Dermis blood vessel endothelial cell (primary cell): ENCODE measurements around the gene TARBP2. TPM values are rescaled to one million over a fixed set of nuclear protein-coding genes. Genes with fewer than 3 reads are reported as not detected.

Source experiments
- DNase-seq: peaks from one replicate; pipeline ENCODE4 v3.0.0; 2010
- total RNA-seq: library from RNA; depleted of rRNA; stranded (reverse); fragments of >200 nt; gene quantifications from 2 replicates; pipeline ENCODE4 v1.2.3, GENCODE V29; 2014

The TARBP2 gene
- total RNA-seq, 1 donor from 2014 or later: 48.3 TPM

DNA sequence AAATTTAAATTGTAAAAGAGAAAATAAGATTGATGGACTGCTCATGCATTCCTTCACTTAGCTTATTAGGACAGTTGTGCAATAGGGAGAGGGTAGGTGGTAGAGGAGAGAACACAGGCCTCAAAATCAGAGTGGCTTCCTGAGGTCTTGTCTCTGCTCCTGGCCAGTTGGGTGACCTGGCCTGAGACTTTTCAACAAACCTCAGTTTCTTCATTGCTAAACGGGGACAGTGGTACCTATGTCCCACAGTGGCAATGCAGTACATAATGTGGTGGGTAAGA, 4.4 kb upstream of the TARBP2 start:
- DNase-seq: no peak

DNA sequence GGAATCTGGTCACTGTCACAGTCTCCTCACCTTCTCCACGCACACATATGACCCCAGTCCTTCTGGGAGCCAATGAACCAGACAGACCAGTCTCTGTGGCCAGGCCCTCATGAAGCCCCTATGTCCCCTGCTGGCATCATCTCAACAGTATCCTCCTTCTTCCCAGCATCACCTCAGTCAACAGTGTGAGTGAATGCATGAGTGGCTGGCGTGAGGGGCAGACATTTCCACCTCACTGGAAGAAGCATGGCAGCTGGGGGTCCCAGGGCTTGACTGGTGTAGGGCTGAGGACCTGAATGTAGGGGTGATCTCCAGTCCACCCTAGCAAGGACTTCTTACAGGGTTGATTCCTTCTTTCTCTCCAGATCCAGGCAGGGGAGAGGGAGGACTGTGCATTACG, 3.6 kb upstream of the TARBP2 start:
- no peak for DNase-seq

DNA sequence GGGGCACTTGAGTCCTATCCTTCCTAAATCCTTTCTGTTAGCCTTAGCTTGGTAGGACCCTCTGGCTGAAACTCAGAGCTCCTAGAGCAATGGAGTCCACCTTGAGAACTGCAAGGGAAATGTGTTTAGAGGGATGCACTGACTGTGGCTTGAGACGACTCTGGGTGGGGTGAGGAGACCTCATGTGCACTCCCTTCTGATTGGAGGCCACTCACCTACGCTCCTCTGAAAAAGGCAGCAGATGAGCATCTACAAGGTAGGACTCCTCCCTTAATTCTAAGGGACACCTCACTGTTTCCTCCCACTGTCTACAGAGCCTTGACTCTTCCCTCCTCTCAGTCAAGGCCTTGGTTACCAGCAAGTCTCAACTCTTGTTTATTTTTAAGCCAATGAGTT, 2.9 kb upstream of the TARBP2 start:
- no peak for DNase-seq

DNA sequence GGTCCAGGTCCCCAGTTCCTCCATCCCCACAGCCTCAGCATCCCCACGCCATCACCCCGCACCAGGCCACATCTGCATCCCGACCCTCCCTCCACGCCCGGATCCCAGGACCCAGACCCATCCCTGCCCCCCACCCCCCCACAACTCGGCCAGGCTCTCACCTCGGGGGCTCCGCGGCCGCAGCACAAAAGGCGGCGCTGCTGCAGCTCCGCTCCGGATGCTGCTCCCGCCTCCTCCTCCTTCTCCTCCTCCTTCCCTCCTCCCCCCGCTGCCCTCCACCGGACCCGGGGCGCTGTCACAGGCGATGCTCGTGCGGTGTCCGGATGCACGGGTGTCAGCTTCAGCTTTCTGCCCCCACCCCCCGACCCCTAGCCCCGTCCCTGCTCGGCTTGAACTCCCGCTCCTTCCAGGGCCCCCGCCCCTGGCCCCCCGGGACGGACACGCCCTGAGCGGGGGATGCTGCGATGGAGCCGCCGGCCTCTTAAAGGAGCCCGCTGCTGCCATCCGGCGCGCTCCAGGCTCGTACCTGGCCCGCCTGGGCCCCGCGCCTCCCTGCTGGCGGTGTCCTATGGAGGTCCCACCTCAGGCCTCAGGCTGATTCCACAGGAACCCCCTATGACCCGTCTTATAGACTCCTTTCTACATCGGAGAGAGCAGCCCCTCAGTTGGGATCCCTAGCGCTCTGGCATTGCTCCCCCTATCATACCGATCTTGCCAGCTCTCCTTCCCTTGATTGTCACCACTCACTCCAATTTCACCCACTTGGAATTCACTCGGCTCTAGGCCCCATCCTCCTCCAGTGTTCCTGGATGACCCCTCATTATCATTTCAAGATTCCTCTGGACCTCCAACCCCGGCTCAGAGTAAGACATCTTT, 1.6 kb upstream of the TARBP2 start, which contains the start of gene MAP3K12:
TSS of gene MAP3K12 (minus strand) at position 193 of the 876 bp plus-strand sequence. CDS start 12,067 bp downstream, outside the sequence.
- peak; percentile 40 for DNase-seq

DNA sequence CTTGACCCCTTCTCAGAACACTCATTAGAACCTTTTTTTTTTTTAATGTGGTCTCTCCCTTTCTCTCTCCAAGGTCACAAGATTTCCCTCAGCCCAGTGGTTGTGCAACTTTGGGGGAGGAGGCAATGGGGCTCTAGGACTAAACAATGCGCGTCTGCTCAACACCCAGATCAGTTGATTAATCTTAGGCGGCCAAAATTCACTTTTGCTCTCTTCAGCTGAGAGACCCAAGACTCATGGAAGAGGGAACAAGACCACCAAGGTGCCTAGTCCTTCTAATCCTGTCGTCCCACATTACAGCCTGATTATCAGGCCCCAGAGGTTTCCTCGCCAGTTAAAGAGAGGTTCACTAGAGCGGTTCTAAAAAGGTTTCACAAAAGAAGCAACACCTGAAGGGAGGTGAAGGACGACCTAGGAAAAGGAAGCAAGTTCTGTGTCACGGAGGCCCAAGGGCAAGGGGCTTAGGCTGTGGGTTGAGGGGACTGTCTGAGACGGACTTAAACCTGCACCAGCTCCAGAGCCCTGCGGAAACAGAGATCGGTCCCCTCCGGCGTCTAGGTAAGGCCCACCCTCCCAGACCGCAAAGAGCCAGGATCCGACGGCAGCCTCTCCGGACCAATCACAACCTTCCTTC, 824 bp upstream of the TARBP2 start:
- peak; percentile 34 for DNase-seq

DNA sequence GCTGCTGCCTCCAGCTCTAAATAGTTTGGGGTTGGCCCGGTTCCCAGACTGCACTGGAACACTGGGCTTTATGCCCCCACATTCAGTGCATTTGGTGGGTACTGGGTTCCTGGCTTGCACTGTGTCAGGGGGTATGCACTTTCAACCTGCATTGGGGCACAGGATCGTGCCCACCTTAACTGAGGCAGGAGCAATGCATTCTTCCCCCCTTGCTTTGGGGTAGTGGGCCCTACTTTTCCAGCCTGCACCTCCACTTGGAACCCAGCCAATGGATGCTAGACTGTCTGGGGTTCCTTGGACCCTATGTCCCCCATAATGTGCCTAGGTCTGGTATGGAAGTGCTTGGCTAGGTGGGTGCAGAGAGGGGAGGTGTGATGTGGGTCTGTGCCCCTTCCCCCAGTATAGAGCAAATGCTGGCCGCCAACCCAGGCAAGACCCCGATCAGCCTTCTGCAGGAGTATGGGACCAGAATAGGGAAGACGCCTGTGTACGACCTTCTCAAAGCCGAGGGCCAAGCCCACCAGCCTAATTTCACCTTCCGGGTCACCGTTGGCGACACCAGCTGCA, 615 bp downstream of the TARBP2 start:
- DNase-seq: no peak

DNA sequence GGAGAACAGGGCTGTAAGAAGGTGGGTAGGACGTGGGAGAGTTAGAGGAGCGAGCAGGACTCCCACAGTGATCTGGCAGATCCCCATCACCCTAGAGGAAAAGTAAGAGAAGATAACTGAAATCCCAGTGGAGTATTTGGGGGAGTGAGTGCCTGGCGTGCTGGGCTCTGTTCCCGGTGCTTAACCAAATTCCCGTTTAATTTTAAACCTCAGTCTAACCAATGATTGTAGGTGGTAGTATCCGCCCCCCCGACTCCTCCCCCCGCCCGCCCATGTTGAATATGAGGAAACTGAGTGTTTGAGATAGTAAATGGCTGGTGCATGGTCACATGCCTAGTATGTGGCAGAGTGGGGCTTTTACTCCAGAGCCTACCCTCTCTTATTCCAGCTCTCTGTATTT, 1.2 kb downstream of the TARBP2 start:
- DNase-seq: no peak

DNA sequence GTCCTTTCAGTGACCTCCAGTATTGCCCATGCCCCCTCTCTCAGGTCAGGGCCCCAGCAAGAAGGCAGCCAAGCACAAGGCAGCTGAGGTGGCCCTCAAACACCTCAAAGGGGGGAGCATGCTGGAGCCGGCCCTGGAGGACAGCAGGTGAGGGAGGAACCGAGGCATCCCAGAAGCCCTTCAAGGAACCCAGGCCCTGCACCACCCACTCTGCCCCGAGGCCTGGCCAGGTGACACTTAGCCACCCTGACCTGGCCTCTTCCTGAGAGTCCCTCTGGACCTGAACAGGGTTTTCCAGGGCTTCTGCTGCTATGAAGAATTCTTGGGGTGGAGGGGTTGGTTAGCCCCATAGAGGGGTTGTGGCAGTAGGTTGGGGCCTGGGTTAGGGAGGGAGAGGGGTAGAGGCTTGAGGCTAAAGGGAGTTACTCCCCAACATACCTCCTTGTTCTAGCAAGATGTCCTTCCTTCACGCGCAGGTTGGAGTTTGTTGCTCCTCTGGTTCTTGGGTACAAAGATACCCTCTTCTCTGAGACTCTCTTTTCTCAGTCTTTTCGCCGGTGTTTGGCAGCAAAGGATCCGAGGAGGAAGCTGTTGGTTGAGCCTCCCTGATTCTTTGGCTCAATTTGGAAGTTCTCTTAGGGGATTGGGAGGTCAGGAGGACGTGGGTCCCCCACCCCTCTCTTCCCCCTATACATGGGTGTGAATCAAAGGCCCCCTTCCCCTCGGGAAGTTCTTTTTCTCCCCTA, 2.1 kb downstream of the TARBP2 start:
- no peak for DNase-seq

DNA sequence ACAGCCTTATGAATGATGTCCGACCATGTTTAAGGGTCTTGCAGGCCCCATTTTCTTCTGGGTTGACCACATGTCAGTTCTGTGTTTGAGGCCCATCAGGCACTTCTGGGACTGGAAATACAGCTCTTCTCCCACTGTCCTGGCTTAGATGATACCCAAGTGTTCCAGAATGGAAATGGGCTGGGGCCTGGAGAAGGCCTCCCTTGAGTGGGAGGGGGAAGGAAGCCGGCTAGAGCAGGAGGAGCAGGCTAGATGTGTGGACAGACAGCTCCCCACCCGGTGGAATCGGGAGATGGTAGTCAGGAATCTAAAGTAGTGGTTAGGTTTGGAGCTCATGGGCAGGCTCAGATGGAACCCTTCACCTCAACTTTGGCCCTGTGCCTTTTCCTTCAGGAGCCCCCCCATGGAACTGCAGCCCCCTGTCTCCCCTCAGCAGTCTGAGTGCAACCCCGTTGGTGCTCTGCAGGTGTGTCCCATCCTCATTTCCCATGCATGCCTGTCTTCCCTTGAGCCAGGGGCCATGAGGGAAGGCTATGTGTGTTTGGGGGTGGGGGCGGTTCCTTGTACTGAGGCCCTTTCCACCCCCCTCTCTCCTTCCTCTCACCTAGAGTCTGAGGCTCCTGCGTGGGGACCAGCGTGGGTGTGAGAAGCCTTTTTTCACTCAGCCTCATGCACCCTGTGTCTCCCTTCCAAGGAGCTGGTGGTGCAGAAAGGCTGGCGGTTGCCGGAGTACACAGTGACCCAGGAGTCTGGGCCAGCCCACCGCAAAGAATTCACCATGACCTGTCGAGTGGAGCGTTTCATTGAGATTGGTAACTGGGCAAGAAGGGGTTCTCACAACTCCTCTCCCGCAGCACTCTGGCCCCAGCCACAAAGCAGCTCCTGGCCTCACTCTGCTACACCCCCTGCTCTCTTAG, 3.2 kb downstream of the TARBP2 start:
- DNase-seq: no peak

DNA sequence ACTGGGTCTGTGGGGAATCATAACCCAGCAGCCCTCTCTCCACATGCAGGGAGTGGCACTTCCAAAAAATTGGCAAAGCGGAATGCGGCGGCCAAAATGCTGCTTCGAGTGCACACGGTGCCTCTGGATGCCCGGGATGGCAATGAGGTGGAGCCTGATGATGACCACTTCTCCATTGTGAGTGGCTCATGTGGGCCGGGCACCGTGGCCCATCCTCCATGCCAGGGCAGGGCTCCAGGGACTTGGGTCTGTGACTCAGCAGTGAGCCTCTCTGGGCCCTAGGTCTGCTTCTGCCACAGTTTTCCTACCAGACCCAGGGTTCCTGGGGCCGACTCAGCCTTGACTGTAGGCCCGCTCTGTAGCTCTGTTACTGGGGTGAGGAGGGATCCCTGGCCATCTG, 4.0 kb downstream of the TARBP2 start:
- no peak for DNase-seq

DNA sequence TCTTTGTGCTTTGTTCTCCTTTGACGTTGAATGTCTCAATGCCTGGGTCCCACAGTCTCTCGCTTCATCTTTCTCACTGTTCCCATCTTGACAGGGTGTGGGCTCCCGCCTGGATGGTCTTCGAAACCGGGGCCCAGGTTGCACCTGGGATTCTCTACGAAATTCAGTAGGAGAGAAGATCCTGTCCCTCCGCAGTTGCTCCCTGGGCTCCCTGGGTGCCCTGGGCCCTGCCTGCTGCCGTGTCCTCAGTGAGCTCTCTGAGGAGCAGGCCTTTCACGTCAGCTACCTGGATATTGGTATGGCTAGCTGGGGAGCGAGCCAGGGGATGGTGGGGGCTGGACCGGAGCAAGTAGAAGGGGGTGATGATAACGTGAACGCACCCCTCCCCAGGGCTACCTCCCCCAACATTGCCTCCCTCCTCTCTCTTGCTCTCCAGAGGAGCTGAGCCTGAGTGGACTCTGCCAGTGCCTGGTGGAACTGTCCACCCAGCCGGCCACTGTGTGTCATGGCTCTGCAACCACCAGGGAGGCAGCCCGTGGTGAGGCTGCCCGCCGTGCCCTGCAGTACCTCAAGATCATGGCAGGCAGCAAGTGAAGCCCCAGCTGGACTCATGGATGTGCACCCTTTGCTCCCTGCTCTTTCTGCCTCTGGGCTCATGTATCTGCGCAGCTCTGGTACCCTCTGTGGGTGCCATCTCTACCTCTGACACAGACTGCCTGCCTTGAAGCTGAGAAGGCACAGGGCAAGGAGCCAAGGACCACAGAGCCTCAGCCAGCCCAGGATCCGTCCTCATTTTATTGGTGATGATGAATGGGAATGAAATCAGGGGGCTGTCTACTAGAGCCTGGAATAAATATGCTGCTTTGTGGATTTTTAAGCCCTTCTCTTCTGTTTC, 4.7 kb downstream of the TARBP2 start:
- DNase-seq: no peak

DNA sequence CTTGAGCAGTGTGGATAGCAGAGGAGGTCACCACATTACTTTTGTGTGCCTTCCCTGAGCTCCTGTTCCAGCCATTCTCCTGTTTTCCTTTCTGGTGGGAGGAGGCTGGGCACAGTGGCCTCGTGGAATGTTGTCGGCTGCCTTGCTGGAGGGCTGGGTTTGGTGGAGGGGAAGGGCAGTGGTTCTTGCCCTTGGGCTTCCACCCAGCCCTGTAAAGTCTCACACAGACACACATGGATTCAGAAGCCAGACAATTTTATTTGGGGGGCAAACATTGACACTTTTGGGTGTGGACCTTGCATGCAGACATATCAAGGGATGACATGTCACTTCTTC, 5.3 kb downstream of the TARBP2 start:
- no peak for DNase-seq

DNA sequence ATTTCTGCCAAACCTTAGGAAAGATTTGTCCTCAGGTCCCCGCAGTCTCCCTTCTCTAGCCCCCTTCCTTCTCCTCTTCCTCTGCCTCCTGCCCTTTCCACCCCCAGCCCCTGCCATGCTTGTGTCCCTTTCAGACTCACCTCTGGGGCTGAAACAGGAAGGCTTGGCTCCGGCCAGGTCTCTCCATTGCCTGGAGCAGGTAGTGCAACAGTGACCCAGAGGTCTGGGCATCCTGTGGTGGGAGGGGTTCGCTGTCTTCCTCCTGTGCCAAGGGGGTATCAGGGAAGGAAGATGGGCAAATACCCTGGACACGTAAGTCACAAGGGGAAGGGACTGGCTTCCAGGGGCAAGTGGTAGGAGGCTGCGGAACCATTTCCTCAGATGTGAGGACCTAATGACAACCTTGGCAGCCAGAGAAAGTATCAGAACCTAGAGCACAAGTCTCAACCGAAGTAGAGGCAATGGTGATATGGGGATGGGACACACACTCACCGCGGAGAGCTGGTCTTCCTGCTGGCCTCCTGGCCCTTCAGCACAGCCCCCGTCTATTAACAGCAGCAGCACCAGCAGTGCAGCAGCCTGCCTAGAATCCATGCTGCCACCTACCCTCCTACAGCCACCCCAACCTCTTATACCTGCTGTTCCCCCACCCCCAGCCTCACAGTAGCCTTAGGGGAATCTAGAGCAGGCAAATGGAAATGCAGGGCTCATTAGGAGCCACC, 6.0 kb downstream of the TARBP2 start, which contains the start of gene NPFF:
TSS of gene NPFF (minus strand) at position 604 of the 722 bp plus-strand sequence. CDS start at position 594, 10 bp downstream.
- DNase-seq: no peak

DNA sequence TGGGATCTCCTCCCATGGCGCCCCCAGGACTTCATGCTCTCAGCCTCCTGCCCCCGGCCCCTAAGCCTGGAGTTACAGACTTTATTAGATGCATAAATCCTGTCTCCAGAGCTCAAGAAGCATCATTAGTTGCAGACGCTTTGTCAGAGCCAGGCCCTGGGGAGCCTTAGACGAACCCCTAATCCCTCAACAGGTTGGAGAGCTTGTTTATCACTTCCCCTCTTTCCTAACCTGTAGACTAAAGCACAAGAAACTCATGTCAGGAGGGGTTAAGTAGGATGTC, 6.5 kb downstream of the TARBP2 start:
- DNase-seq: no peak

DNA sequence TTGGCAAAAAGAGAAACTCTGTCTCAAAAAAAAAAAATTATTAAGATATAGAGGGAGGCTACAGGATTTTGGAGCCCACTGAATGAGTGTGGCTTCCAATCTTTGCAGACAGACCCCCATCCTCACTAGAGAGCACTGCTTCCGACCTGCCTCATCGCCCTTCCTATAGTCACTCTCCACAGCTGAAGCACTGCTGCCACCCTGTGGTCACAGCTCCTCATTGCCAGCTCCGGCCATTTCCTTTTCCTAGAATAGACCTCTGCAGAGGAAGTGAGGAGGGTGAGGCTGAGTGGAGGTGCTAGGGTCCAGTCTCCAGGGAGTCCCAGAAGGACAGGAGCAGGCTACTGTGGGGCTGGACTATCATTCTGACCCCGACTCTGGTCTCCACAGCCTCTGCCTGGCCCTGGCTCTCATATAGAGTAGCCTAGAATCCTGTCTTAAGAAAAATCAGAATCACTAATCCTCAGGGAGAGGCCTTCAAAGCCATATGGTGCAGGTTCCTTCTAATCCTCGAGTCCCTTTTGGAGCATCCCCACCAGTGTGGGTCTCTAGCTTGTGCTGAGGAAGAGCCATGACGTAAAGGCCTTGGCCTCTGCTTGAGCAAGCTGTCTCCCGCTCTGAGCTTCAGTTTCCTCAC, 7.6 kb downstream of the TARBP2 start:
- DNase-seq: peak; percentile 88

DNA sequence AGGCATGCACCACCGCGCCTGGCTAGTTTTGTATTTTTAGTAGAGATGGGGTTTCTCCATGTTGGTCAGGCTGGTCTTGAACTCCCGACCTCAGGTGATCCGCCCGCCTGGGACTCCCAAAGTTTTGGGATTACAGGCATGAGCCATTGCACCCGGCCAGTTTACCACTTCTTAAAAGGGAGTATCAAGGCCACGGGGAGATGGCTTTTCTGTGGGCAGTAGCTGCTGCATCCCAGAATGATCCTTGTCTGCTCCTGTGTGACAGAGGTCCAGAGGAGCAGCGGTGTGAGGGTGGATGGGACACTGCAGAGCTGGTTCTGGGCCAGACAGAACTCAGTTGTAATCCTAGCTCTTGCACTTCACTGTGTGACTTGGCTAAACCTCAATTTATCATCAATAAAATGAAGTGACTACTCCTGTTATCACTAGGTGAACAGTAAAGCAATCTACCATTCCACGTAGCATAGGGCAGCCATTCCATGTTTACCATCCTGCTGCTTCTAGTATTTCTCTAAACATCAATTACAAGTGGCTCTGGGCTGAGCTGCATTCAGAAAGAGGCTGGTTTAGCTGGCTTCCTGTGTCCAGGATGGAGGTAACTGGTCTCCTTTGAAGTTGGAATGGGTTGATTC, 9.2 kb downstream of the TARBP2 start:
- no peak for DNase-seq

DNA sequence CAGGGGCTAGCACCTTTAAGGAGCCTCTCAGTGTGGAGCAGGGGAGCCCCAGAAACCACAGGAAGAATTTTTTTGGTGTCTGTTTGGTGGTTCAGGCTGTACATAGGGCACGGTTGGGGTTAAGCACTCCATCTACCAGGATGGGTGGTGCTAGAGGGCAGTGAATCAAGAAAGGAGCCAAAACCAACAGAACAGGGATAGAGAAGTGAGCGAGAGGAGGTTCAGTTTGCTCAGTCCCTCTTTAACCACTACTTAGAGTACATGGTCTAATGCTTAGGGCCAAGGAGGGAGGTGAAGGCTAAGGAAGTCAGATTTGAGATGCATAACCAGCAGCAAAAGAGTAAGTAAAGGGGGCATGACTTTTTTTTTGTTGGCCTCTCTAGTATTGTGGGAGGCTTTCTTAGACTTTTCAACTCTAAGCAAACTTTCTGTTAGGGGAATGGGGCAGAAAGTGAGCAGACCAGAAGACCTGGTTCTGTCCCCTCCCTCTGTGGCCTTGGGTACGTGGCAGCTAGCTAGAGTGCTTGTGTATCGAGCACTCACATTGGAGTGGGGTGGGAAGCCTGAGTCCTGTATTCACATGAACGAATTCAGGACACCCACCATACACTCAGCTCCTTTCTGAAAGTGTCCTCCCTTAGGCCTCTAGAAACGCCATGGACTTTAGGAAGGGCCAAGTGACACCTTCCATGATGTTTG, 12.8 kb downstream of the TARBP2 start:
- no peak for DNase-seq

DNA sequence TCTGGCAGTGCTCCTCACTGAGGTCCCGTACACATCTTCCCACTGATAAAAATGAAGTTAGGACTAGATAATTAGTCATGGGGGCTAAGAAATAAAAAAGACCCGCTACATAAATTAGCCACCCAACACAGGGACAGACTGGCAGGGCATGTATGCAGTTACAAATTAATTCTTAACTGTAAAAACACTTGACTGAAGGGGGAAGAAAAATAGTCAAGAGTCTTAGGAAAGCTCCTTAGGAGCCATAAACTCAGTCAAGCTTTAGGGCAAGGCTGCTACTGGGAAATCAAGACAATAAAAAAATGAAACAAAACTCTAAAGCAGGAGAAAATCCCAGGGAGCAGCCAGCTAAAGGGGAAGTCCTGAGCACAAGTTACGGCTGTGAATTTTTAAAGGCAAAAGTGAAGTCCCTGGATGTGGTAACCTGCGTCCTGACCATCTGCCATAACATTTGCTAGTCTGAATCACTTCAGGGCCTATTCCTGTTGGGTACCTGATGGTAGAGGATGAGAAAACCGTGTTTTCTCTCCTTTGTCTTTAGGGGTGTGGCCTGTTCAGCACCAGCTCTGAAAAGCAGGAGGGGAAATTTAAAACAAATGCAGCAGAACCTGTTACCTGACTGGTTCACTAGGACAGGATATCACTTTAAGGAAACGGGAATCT, 13.7 kb downstream of the TARBP2 start:
- no peak for DNase-seq
